Smooth muscle cell of the brain vasculature (primary cell): ENCODE measurements around the gene NBPF1.
A peak's percentile ranks its signal among the peaks of the same experiment; 100 is the strongest.
"Not testable (repeated sequence)": the region's sequence is repeated elsewhere in the genome, so short reads cannot be mapped to it uniquely, and the experiment has no call there.

Experiments
- DNase-seq: peaks from one replicate; pipeline ENCODE4 v3.0.0-alpha.2; 2012; ENCODE audit warnings: low read depth, low spot score

NBPF1 gene

DNA sequence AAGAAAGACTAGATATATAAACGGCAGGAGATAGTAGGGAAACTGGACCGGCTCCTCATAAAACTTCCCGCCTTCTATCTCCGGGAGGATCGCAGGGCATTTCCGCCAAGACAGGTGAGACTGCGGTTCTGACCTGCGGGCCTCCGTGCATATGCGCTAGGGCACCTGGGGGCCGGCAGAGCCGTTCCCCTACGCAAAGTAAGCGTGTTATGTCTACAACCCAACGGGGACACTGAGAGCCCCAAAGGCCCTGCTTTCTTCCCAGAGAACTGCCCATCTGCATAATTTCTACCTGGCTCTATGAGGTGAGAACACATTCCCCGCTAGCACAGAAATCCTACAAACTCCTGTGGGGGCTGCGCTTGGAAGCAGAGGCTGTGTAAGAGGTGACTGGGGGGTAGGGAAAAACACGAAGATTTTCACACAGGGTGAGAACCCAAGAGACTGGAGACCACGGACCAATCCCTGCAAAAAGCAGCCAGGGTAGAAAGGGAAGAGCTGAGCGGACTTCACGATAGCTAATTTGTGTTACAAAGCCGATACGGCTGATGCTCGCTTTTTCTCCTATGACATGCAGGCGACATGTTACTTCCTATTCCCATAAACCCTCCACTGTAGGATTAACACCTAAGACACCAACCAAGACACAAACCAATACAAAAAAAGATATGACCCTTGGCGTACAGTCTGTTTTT lies 99.8 kb downstream of the NBPF1 start:
- DNase-seq: peak; percentile 67

DNA sequence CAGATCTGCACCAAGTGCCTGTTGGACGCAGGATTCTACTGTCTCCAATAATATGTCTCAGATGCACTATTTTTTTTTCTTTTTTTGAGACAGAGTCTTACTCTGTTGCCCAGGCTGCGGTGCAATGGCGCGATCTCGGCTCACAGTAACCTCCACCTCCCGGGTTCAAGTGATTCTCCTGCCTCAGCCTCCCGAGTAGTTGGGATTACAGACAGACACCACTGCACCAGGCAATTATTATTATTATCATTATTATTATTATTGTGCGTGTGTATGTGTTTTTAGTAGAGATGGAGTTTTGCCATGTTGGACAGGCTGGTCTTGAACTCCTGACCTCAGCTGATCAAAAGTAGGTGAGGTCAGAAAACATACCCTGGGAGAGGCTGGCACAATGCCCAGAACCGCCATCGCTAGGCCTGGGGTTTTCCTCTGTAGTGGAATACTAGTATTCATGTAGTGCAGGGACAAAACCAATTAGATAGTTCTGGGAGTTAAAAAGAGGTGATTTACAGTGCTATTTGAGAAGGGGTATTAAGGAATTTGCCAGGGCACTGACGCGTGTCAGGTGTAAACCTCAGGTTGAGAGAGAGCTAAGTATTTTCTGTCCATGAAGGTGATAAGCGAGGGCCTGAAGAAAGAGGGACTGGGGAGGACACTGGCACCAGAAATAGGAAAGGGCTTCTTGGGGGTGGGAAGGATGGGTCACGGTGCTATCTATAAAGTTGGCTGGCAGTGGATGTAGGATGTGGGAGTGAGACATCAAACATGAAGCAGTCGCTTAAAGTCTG lies 100.5 kb downstream of the NBPF1 start:
- not testable (repeated sequence) for DNase-seq
